HG02571 (cell line): ENCODE measurements around the gene CASZ1.

Experiments used
- ATAC-seq: cut with Tn5 transposase; IDR thresholded peaks from one replicate; pipeline ENCODE4 v1.9.1; 2021; ENCODE audit warnings: mild to moderate bottlenecking, moderate library complexity; ENCODE audit not compliant: unreplicated experiment

CASZ1 gene

GRCh38 chr1:10692401-10693021 is 103.9 kb downstream of the CASZ1 start:
- no peak for ATAC-seq

DNA sequence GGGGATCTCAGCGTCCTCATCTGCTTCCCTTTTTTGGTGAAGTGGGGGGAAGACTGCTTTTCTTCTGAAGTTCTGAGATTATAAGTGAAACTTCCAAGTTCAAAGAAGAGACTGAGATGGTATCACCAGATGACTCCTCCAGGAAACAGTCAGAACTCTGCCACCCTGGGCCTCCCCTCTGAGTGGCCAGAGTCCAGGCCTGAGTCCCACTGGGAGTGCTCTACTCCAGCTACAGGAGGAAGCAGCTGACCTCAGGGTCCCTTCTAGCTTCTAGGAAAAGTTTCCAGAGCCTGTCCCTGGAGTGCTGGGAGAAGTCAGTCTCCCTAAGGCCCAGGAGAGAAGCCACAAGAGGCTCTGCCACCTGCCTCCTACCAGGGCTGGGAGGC is 104.7 kb downstream of the CASZ1 start:
- ATAC-seq: no peak

GRCh38 chr1:10691075-10691739 is 105.2 kb downstream of the CASZ1 start:
- no peak for ATAC-seq

- ATAC-seq: no peak
These were observed 106.0 kb downstream of the CASZ1 start for GRCh38 chr1:10690484-10690883.

DNA sequence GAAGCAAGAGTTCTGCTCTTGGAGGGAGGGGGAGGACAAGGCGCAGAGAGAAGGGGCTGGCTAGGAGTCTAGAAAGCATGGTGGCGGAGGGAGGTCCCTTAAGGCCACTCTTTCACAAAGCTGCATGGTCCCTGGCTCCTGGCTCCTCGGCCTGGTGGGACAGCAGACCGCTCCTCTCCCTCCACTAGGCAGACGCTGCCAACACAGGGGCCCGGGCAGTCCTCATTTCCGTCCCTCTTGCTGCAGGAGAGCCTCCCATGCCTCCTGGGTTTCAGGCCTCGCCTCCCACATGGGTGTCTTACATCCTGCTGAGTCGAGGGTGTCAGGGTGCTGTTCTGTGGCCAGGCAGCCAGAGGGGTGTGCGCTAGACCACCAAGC is 108.0 kb downstream of the CASZ1 start:
- ATAC-seq: no peak

DNA sequence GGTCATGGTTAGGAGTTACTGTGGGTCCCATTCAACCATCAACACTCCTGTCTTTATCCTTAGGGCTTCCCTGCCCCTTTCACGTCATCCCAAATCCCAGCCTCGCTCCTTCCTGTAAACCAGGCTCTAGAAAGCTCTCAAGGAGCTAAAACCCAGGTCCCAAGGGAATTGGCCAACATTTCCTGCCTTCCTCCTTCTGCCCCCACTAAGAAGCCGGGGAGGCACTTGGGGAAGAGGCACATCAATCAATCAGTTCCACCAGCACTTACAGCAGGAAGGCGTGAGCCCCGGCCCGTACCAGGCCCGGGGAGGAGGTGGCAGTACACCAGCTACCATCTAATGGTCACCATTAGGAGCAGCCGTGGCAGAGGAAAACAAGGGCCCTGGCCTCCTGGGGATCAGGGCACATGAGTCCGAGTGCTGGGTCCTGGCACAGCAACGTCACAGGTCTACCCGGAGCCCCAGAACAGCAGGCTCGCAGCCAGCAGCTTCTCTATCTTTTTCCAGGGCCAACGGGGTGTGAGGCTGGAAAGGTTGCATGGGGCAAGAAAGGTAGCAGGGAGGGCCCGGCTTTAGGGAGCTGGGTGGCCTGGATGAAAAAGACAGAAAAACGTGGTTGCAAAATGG is 108.6 kb downstream of the CASZ1 start:
- no peak for ATAC-seq

- no peak for ATAC-seq
These were observed 109.2 kb downstream of the CASZ1 start for GRCh38 chr1:10687251-10687651.

DNA sequence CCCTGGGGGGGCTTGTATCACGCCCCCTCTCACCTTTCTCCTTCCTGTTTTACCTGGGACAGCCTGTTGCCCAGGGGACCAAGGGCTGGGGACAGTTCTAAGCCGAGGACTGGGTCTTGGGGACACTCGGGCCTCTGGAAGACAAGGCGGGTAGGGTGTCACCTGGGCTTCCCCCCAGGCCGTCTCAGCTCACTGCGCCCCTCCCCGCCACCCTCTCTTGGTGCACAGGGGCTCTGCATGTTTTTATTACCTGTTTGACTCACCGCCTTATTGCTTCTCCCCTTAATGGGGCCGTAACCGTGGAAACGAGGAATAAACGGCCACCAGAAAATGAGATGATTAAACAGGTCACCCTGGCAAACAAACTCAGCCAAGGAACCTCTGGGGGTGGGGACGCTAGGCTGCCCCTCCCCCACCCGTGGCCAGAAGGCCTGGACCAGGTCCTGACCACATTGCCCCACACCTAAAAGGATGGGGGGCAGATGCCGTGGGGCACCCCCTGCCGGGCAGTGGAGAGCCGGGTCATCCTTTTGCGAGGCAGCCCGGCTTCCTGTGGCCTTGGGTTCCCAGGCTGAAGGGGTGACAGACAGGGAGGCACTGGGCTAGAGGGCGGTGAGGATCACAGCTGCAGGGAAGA is 109.9 kb downstream of the CASZ1 start:
- ATAC-seq: no peak

- ATAC-seq: no peak
These were observed 110.5 kb downstream of the CASZ1 start for GRCh38 chr1:10685808-10686403.

GRCh38 chr1:10685196-10685807 is 111.1 kb downstream of the CASZ1 start:
- ATAC-seq: no peak

- no peak for ATAC-seq
These were observed 112.2 kb downstream of the CASZ1 start for GRCh38 chr1:10684221-10684620.

GRCh38 chr1:10682449-10683309 is 113.8 kb downstream of the CASZ1 start:
- ATAC-seq: no peak

GRCh38 chr1:10682108-10682445 is 114.4 kb downstream of the CASZ1 start:
- no peak for ATAC-seq

GRCh38 chr1:10681296-10682107 is 114.9 kb downstream of the CASZ1 start:
- ATAC-seq: no peak

- no peak for ATAC-seq
These were observed 116.0 kb downstream of the CASZ1 start for GRCh38 chr1:10680487-10680886.

GRCh38 chr1:10679496-10680220 is 116.8 kb downstream of the CASZ1 start:
- ATAC-seq: no peak

GRCh38 chr1:10678852-10679251 is 117.6 kb downstream of the CASZ1 start:
- no peak for ATAC-seq

DNA sequence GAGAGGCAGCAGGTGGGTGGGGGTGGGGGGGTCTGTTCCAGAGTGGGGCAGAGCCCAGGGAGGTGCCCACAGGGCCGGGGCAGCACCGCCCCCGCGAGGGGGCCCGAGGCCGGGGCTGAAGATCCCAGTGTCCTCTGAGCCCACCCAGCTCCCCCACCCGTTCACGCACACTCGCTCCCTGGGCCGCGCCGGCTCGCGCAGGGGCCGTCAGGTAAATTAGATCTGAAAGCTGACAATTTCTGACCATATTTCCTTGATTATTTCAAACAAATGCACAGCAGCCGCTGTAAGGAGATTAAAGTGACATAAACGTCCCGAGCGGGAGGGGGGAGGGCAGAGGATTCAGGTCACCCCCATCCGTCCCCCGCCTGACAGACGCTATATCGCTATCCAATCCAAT is 118.0 kb downstream of the CASZ1 start:
- ATAC-seq: no peak
